Activated CD4-positive, alpha-beta T cell treated with anti-CD3 and anti-CD28 coated beads, Interleukin-2, amount 50 U/mL, for 4 hours (primary cell): ENCODE results near the gene MEGF6.
"Not testable (repeated sequence)": the region's sequence is repeated elsewhere in the genome, so short reads cannot be mapped to it uniquely, and the experiment has no call there.

Source experiments
- DNase-seq, 2 experiments: peaks; one replicate each; pipeline ENCODE4 v3.0.0-alpha.2; 2020

The MEGF6 gene

DNA sequence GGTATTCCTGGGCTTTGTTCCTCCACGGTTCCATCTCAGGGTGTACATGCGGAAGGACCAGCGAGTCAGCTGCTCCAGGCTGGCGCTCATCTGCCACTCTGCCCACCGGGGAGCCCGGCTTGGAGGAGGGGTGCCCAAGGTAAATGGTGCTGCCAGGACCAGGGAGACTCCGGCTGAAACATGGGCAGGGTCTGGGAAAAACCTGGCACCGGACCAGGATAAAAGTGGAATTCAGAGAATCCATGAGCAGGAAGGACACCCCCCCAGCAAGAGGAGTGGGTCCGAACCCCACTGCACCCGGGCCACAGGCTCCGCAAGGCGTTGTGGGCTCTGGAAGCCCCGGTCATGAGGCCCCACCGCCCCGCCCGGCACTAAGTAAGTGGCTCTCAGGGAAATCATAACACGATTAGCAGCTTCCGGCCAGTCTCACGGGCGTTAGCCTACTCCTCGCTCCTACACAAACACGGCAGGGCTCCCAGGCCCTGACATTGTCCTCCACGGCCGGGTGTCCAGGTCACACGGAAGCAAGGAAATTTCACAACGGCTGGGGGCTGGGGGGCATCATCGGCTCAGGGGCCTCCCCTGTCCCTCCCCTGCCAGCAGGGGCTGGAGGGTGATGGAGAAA, 21.1 kb downstream of the MEGF6 start:
- no peak for DNase-seq

DNA sequence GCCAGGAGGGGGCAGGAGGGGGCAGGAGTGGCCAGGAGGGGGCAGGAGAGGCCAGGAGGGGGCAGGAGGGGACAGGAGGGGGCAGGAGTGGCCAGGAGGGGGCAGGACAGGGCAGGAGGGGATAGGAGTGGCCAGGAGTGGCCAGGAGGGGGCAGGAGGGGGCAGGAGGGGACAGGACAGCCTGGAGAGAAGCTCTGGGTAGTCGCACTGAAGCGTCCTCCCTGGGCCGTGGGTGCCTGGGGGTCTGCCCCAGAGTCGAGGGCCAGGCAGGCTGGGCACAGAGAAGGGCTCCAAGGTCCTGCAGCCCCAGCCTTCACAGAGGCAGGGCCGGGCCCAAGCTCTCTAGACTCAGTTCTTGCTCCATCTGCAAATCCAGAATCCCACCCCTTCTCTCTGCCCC, 22.9 kb downstream of the MEGF6 start:
- no peak for DNase-seq

DNA sequence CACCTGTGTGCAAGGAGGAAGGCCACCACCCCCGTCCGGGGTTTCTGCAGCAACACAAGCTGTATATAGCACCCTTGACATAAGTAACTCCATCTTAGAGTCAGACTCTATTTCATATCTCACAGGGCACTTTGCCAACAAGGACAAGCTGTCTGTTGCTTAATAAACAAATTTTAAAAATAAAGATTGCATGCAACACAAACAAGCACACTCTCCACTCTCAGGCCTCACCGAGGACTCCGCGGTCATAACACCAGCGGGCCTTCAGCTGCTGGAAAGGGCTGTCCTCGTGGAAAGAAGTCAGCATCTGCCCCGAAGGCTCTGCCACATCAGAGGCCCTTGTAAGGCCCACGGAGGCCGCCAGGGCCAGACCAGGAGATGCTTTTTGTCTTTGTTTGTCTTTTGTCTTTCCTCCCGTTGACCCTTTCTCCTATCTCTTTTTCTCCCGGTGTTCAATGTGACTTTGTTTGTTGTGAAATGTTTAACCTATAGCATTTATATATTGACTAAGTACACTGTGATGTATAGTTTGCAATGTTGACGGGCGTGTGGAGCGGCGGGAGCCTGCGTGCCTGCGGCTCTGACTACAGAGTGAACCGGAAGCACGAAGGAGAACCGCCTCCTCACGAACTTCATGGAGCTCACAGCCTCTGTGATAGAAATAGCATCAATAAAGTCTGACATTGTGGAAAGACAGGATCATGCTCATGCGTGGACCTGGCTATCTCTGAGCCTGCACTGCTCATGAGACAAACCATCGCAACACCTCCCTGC, 24.1 kb downstream of the MEGF6 start:
- DNase-seq, result no peak

DNA sequence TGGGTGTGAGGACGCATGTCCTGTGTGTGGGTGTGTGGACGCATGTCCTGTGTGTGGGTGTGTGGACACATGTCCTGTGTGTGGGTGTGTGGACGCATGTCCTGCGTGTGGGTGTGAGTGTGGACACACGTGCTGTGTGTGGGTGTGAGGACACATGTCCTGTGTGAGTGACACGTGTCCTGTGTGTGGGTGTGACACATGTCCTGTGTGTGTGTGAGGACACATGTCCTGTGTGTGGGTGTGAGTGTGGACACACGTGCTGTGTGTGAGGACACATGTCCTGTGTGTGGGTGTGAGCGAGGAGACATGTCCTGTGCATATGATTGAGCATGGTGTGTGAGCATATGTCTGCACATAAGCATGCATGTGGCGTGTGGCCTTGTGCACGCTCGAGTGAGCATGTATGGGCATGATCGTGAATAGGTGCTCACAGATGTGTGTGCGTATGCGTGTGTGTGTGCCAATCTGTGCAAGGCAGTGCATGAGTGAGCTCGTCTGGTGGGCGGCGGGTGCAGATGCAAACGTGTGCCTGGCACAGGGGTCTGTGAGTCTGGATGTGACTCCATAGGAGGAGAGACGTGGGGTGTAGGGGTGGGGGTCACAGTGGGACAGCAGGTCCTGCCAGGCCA, 25.3 kb downstream of the MEGF6 start:
- no peak for DNase-seq

DNA sequence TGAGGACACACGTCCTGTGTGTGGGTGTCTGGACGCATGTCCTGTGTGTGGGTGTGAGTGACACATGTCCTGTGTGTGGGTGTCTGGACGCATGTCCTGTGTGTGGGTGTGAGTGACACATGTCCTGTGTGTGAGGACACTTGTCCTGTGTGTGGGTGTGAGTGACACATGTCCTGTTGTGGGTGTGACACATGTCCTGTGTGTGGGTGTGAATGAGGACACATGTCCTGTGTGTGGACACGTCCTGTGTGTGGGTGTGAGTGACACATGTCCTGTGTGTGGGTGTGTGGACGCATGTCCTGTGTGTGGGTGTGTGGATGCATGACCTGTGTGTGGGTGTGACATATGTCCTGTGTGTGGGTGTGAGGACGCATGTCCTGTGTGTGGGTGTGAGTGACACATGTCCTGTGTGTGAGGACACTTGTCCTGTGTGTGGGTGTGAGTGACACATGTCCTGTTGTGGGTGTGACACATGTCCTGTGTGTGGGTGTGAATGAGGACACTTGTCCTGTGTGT, 25.9 kb downstream of the MEGF6 start:
- DNase-seq, result not testable (repeated sequence)

DNA sequence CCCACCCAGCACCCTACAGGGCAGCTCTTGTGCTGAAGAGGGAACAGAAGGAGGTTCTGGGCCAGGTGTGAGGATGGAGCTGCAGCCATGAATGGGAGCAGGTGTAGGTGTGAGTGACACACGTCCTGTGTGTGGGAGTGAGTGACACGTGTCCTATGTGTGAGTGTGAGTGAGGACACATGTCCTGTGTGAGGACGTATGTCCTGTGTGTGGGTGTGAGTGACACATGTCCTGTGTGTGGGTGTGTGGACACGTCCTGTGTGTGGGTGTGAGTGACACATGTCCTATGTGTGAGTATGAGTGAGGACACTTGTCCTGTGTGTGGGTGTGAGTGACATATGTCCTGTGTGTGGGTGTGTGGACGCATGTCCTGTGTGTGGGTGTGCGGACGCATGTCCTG, 26.4 kb downstream of the MEGF6 start:
- peak; percentile 30 to 36 for DNase-seq

DNA sequence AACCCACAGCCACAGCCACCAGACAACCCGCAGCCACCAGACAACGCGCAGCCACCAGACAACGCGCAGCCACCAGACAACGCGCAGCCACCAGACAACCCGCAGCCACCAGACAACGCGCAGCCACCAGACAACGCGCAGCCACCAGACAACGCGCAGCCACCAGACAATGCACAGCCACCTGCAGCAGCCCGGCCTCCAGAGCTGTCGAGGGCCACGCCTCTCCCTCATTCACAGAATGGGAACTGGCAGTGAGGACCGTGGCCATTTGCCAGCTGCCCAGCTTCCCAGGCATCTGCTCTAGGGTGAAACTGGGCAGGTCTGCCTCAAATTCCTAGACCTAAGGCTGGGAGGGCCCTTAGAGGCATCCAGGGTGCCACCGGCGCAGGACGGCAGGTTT, 27.6 kb downstream of the MEGF6 start:
- DNase-seq, result not testable (repeated sequence)

DNA sequence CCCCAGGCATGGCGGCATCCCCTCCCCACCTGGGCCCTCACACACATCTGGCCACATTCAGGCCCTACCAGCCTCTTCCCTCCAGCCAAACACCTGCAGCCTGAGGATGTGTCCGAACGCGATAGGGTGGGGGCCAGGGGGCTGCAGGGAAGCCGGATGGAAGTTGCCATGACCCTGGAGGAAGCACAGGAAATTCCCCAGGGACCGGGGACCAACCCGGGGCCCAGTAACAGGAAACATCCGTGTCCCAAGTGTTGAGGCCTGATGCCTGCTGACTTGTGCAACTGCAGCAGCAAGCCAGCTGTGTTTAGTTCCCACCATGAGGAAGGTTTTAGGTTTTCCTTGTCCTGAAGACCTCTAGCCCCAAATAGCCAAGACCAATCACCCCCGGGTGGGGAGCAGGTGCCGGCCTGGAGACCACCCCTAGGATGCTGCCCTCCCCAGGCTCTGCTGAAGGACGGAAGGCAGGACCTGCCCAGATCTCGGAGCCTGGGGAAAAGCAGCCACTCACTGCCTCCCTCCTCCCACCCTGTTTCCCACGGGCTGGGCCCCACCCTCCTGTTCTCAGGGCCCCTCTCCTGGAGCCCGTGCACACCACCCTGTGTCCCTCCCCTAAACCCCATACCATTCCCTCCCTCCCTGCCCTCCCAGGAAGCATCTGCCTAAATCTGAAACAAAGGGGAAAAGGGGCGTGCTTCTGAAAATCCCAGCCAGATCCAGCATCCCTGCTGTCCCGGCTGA, 29.8 kb downstream of the MEGF6 start:
- DNase-seq, result no peak

DNA sequence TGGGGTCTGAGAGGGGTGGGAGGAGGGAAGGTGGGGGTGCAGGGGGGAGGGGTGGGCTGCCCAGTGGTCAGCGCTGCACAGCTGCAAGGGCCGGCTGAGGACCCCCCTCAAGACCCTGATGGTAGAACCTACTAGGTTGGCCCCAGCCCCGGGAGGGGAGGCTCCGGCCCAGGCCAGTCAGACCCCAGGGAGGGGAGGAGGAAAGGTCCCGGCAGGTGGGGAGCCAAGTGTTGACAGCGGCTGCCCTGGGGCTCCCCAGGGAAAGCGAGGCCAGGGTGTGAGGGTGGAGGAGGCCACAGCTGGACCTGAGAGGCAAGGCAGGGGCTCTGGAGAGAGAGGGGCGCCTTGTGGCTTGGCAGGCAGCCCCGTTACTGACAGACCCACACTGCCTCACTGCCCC, 31.1 kb downstream of the MEGF6 start:
- no peak for DNase-seq

DNA sequence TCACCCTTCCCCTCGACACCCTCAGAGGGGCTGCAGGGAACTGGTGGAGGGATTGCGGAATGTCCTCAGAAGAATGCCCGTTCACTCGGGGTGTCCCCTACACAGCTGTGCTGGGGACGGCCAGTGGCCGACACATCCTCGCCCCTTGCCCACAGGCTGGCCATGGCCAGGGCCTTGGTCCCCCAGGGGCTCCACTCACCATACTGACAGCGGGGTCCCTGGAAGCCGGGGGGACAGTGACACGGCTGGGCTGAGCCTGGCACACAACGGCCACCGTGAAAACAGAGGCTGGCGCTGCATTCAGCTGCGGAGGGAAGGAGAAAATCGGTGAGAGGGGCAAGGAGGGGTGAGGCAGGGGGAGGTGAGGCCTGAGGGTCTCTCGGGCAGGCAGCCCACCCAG, 31.7 kb downstream of the MEGF6 start:
- no peak for DNase-seq

DNA sequence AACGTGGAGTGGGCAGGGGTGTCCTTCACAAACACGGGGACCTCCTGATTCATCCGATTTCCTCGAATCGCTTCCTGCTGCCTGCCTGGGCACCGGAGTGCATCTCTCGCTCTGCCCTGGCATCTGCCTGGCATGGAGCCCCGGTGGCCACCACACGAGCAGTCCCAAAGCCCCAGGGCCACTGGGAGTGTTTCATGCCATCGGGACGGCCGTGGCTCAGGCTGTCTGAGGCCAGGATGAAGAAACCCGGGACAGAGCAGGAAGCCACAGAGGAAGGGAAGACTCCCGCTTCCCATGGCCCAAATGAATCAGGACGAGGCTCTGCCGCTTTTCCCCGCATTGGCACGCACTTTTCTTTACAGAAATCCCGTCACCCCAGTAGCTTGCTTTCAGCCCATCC, 32.4 kb downstream of the MEGF6 start:
- DNase-seq, result no peak

DNA sequence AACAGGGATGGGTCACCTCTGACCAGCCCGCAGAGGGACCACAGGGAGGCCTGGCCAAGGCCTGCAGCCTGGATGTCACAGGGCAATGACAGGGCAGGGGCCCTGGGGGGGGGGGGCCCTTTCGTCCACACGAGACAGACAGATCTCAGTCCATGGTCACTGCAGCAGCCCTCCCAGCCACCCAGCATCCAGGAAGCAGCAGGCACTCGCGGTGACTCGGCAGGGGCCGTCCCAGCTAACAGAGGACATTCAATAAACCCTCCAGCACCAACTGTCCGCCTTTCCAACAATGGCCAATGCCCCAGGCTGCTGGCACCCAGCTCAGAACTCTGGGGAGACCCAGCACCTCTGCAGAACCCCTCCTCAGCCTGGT, 32.9 kb downstream of the MEGF6 start:
- no peak for DNase-seq

DNA sequence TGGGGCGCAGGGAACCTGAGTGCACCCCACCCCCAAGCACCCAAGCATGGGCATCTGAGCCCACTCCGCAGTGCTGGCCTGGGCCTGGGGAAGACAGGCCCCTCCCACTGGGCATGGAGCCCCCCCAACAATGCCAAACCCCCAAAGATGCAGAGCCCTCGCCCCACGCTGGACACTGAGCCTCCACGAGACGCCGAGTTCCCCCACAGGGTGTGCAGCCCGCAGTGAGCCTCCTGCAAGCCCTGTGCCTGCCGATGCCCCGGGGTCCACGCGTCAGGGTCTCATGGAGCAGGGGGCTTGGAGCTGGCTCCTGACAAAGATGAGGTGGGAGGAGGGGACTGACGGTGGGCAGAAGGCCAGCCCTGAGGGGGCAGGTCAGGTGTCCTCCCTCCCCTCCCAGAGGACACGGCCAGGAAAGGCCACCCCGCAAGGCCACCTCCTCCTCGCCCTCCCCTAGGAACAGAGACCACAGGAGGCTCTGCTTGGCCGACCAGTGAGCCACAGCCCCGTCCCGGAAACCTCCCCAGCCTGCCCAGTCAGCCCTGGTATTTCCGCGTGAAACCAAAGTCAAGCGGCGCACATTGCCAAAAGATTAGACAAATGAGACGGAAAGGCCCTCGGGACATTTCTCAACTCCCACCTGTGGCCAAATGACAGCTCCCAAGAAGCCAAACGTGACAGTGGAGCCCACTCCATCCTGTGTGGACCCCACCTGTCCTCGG, 33.4 kb downstream of the MEGF6 start:
- no peak for DNase-seq

DNA sequence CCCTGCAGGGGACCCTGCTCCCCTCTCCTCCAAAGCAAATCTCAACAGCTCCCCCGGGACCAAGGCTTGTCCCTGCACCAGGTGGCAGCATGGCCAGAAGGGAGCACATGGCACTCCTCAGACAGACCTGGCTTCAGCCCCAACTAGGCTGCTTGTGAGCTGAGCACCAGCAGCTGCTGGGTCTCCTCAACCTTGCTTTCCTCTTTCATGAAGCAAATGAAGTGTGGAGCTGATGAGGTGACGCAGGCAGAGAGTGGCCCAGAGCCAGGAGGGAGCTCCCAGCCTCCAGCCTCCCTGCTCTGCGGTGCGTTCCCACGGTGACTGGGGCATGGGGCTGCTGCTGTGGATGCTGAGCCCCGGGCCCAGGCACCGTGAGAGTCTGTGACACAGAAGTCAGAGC, 34.0 kb downstream of the MEGF6 start:
- DNase-seq, result no peak

DNA sequence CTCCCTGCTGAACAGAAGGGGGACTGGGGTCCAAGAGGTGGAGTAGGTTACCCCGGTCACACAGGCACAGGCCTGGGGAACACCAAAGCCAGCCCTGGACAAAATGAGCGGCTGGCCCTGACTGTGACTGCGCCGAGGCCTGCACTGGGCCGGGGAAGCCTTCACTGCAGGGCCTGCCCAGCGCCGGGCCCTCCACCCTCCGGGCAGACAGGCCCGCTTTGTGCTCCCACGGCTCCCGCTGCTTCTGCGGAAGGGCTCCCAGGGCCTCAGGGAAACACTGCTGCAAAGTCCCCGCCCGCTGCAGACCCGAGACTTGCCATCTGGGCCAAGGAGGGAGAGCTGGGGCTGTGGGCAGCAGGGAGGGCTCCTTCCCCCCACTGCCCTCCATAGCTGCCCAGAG, 35.3 kb downstream of the MEGF6 start:
- no peak for DNase-seq

DNA sequence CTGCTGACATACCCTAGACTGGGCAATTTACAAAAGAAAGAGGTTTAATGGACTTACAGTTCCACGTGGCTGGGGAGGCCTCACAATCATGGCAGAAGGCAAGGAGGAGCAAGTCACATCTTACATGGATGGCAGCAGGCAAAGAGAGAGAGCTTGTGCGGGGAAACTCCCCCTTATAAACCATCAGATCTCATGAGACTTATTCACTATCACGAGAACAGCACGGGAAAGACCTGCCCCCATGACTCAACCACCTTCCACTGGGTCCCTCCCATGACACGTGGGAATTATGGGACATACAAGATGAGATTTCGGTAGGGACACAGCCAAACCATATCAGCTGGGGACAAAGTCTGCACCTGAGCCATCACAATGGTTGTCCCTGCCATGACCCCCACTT, 35.8 kb downstream of the MEGF6 start:
- not testable (repeated sequence) for DNase-seq

DNA sequence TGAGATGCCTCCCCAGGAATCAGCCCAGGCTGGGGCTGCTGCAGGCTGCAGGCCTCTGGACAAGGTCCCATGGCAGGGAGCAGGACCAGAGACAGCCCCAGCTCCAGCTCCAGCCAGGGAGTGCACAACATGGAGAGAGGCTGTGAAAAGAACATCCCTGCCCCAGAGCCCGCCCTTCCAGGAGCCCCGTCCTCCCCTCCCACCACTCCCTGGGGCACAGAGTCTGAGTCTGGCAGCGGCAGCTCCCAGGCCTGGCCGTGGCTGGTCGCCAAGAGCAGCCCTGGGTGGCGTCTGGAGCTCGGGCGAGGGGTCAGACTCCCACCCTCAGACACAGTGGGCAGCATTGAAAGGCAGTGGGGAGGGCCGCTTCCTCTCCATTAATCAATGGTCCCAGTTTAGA, 37.8 kb downstream of the MEGF6 start:
- DNase-seq, result no peak

DNA sequence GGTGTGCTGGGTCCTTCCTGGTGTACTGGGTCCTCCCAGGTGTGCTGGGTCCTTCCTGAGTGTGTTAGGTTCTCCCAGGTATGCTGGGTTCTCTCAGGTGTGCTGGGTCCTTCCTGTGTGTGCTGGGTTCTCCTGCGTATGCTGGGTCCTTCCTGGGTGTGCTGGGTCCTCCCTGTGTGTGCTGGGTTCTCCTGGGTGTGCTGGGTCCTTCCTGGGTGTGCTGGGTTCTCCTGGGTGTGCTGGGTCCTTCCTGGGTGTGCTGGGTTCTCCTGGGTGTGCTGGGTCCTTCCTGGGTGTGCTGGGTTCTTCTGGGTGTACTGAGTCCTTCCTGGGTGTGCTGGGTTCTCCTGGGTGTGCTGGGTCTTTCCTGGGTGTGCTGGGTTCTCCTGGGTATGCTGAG, 38.7 kb downstream of the MEGF6 start:
- not testable (repeated sequence) for DNase-seq

DNA sequence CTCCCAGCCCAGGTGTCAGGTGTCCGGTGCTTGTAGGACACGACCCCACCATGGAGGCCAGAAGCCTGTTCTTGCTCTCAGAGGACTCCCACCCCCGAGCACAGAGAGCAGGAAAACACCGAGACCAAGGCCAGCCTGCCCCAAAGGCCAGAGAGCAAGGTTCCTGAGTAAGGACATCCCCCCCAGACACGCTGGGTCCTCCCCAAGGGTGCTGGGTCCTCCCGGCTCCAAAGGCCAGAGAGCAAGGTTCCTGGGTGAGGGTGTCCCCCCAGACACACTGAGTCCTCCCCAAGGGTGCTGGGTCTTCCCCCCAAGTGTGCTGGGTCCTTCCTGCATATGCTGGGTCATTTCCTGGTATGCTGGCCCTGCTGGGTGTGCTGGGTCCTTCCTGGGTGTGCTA, 40.0 kb downstream of the MEGF6 start:
- no peak for DNase-seq

DNA sequence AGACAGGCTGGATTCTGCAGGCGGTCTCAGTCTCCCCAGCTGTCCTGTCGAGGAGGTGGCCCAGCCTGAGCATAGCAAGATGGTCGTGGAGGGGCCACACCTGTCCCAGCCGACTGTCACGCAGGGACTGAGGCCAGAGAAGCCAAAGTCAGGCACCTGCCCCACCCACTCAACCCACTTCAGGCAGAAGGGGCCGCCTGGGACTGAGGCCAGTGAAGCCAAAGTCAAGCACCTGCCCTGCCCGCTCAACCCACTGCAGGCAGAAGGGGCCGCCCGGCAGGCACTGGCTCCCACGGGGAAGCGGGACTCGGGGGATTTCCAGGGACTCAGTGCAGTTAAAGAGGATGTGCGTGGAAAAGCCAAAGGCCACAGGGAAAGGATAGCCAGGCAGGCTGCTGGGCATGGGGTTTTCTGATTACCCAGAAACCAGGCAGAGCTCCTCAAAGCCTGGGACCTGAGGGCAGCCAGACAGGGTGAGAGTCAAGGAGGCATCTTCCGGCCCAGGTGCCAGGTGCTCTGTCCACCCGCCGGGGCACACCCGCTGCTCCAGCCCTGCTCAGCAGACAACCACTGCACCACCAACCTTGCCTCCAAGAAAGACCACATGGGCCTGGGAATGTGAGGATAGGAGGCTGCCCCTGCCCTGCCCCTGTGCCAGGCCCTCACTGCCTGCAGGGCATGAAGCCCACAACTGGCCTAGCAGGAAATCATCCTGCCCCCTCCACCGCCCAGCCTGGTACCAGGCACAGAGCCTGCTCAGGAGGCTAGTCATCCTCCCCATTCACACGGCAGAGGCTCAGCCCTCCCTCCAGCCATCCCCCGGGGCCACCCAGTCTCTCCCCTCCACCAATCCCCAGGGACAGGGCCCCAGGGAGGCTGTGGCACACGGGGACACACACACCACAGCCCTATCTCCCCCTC, 41.0 kb downstream of the MEGF6 start:
- DNase-seq, result no peak

DNA sequence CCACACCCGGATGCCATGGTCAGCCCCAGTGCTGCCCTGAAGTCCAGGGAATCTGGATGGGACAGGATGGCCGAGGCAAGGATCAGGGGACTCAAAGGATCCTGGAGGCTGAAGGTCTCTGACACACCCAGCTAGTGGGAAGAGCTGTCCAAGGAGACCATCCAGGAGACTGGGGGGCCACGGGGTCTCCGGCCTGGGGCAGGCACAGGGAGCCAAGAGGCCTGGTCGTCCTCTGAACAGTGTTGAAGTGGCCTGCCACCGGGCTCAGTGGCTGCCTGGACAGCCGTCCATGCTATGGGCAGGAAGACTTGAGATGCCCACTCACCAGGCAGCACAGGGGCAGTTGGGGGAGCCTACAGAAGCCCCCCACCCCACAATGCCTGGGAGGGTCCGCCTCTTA, 41.9 kb downstream of the MEGF6 start:
- DNase-seq, result no peak
